ENCODE measurements around the gene ZMPSTE24.

The ZMPSTE24 gene

GRCh38 chr1:40301066-40301465 lies 43.0 kb downstream of the ZMPSTE24 start:
- Histone ChIP-seq H3K4me3 (replicated peaks; ENCODE audit: low read depth, low read length) (no peak overlapping the region), H3K27me3 (replicated peaks; ENCODE audit: control insufficient read depth, insufficient read depth, low read length) (no peaks in the 10 kb centered on the region), H3K36me3 (ENCODE audit: control insufficient read depth, insufficient read depth, low read length) (peaks cover 12% of the 10 kb centered on the region)
- TF ChIP-seq, protein P1, sequence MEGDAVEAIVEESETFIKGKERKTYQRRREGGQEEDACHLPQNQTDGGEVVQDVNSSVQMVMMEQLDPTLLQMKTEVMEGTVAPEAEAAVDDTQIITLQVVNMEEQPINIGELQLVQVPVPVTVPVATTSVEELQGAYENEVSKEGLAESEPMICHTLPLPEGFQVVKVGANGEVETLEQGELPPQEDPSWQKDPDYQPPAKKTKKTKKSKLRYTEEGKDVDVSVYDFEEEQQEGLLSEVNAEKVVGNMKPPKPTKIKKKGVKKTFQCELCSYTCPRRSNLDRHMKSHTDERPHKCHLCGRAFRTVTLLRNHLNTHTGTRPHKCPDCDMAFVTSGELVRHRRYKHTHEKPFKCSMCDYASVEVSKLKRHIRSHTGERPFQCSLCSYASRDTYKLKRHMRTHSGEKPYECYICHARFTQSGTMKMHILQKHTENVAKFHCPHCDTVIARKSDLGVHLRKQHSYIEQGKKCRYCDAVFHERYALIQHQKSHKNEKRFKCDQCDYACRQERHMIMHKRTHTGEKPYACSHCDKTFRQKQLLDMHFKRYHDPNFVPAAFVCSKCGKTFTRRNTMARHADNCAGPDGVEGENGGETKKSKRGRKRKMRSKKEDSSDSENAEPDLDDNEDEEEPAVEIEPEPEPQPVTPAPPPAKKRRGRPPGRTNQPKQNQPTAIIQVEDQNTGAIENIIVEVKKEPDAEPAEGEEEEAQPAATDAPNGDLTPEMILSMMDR (IDR thresholded peaks at IDR 0.05; ENCODE audit: insufficient read depth, low read length, poor library complexity, severe bottlenecking): no peak
- DNase-seq (ENCODE audit: extremely low read depth, insufficient read length): no peak

- H3K36me3 ChIP-seq (ENCODE audit: control insufficient read depth, insufficient read depth, low read length): peaks cover 15% of the 10 kb centered on the region
- TF ChIP-seq, protein P1 (IDR thresholded peaks at IDR 0.05; ENCODE audit: insufficient read depth, low read length, poor library complexity, severe bottlenecking): no peak
- no peaks in the 10 kb centered on the region for H3K27me3 ChIP-seq (replicated peaks; ENCODE audit: control insufficient read depth, insufficient read depth, low read length)
- DNase-seq (ENCODE audit: extremely low read depth, insufficient read length): no peak
- no peak overlapping the region for H3K4me3 ChIP-seq (replicated peaks; ENCODE audit: low read depth, low read length)
Observed at GRCh38 chr1:40301541-40302299, 43.7 kb downstream of the ZMPSTE24 start.

GRCh38 chr1:40302475-40302874 lies 44.4 kb downstream of the ZMPSTE24 start:
- Histone ChIP-seq H3K36me3 (ENCODE audit: control insufficient read depth, insufficient read depth, low read length) (peaks cover 16% of the 10 kb centered on the region), H3K27me3 (replicated peaks; ENCODE audit: control insufficient read depth, insufficient read depth, low read length) (no peaks in the 10 kb centered on the region), H3K4me3 (replicated peaks; ENCODE audit: low read depth, low read length) (no peak overlapping the region)
- TF ChIP-seq, protein P1 (IDR thresholded peaks at IDR 0.05; ENCODE audit: insufficient read depth, low read length, poor library complexity, severe bottlenecking): no peak
- no peak for DNase-seq (ENCODE audit: extremely low read depth, insufficient read length)

DNA sequence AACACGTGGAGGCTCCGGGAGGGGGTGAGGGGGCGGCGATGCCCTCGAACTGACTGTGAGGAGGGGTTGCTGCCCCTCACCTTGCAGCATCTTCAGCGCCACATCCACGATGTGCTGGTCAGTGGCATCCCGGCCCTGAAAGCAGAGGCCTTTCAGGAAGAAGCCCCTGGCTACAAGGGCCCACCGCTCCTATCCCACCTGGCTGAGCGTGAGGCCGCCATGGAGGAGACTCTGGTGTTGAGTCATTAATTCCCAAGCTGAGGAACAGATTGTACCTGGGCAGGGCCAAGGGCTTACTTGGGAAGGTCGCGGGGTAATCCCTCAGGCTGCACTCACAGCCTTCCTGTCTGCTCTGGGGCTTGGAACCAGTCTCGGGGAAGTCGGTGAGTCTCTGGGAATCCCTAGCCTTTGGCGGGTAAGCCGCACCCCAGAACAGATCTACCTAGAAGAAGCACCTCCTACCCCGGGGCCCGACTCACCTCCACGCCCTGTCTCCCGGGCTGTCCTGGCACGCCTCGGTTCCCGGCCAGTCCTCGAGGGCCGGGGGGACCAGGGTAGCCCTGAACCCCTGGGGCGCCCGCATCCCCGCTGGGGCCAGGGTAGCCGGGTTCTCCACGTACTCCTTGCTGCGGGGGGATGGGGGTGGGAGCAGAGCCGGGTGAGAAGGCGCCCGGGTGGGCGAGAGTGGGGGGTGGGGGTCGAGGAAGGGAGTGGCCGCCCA lies 45.2 kb downstream of the ZMPSTE24 start:
- Histone ChIP-seq H3K36me3 (ENCODE audit: control insufficient read depth, insufficient read depth, low read length) (peaks cover 22% of the 10 kb centered on the region), H3K4me3 (replicated peaks; ENCODE audit: low read depth, low read length) (no peak overlapping the region), H3K27me3 (replicated peaks; ENCODE audit: control insufficient read depth, insufficient read depth, low read length) (no peaks in the 10 kb centered on the region)
- DNase-seq (ENCODE audit: extremely low read depth, insufficient read length): no peak
- TF ChIP-seq, protein P1 (IDR thresholded peaks at IDR 0.05; ENCODE audit: insufficient read depth, low read length, poor library complexity, severe bottlenecking): no peak

DNA sequence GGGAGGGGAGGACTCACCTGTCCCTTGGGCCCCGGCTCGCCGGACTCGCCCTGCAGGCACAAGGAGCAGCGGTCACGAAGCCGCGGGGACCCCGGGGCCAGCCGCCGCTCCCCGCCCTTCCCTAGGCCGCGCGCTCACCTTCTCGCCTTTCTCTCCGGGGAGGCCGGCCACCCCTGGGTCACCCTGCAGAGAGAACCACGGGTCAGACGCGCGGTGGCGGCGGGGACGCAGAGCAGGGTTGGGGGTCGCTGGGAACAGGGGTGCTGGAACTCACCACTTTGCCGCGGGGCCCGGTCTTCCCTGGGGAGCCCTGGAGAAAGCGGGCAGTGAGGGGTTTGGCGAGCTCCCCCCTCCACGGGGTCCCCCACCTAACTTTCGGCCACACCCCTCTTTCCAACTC lies 45.8 kb downstream of the ZMPSTE24 start:
- TF ChIP-seq, protein P1 (IDR thresholded peaks at IDR 0.05; ENCODE audit: insufficient read depth, low read length, poor library complexity, severe bottlenecking): no peak
- DNase-seq (ENCODE audit: extremely low read depth, insufficient read length): no peak
- Histone ChIP-seq H3K36me3 (ENCODE audit: control insufficient read depth, insufficient read depth, low read length) (peaks cover 22% of the 10 kb centered on the region), H3K27me3 (replicated peaks; ENCODE audit: control insufficient read depth, insufficient read depth, low read length) (no peaks in the 10 kb centered on the region), H3K4me3 (replicated peaks; ENCODE audit: low read depth, low read length) (no peak overlapping the region)

All from GM06990 (cell line).